Astrocyte of the cerebellum (primary cell): Measurements from ENCODE around the gene UMOD.

Experiments
- DNase-seq: peaks from one replicate; pipeline ENCODE4 v3.0.0-alpha.2; 2011; ENCODE audit warnings: low read depth
- H3K4me3 ChIP-seq: 2 replicates; pipeline ENCODE4 v1.5.1; 2011; ENCODE audit warnings: mild to moderate bottlenecking, low read depth, low read length, moderate library complexity
- in situ Hi-C: cut with HindIII; loops from 2 replicates; pipeline ENCODE4 v1.10.0; 2017; ENCODE audit warnings: low sequenced_read_pairs
- TF ChIP-seq, protein P1 (sequence below): IDR thresholded peaks from 2 replicates; pipeline ENCODE4 v1.5.1; 2012; ENCODE audit warnings: low read length, low read depth, moderate library complexity, mild to moderate bottlenecking; ENCODE audit errors: missing control alignments

The UMOD gene

DNA sequence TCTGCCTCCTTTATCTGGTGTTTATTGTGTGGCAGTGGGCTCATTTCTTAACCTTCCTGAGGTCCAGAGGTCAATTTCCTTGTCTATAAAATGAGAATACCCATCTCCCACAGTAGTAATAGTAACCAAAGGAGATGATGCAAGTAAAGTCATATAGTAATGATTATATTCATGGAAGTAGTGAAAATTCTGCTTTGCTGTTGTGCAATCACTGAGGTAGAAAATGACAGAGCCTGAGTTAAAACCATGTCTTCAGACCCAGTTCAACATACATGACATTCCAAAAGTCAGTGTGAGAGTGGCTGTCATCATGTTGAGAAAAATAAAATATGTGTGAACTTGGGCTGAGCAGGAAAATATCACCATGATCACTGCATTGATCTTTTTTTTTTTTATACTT lies 864 bp upstream of the UMOD start:
- DNase-seq, result no peak
- in situ Hi-C loops, result no loop called here
- TF ChIP-seq, protein P1, sequence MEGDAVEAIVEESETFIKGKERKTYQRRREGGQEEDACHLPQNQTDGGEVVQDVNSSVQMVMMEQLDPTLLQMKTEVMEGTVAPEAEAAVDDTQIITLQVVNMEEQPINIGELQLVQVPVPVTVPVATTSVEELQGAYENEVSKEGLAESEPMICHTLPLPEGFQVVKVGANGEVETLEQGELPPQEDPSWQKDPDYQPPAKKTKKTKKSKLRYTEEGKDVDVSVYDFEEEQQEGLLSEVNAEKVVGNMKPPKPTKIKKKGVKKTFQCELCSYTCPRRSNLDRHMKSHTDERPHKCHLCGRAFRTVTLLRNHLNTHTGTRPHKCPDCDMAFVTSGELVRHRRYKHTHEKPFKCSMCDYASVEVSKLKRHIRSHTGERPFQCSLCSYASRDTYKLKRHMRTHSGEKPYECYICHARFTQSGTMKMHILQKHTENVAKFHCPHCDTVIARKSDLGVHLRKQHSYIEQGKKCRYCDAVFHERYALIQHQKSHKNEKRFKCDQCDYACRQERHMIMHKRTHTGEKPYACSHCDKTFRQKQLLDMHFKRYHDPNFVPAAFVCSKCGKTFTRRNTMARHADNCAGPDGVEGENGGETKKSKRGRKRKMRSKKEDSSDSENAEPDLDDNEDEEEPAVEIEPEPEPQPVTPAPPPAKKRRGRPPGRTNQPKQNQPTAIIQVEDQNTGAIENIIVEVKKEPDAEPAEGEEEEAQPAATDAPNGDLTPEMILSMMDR, result no peak

DNA sequence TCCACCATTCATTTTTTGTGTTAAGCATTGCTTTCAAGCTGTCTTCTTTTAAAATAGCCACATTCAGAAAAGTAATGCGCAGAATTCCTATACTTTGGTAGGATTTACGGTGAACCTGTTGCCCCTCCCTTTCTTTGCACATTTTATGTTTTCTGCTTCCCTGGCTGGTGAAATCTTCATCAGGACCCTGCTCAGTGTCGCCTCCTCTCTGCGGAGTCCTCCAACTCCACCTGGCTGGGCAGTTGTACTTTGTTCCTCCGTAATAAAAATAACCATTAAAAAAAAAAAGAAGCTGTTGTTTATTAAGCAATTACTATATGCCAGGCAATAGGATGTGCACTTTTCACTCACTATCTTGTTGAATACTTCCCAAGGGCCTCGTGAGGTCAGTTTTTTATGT lies 2.9 kb downstream of the UMOD start:
- in situ Hi-C loops, result no loop called here
- H3K4me3 ChIP-seq, result no peak overlapping the region
- TF ChIP-seq, protein P1, result no peak
- DNase-seq, result no peak

More for the DNA sequence above, 864 bp upstream of the UMOD start:
- H3K4me3 ChIP-seq, result no peak overlapping the region

DNA sequence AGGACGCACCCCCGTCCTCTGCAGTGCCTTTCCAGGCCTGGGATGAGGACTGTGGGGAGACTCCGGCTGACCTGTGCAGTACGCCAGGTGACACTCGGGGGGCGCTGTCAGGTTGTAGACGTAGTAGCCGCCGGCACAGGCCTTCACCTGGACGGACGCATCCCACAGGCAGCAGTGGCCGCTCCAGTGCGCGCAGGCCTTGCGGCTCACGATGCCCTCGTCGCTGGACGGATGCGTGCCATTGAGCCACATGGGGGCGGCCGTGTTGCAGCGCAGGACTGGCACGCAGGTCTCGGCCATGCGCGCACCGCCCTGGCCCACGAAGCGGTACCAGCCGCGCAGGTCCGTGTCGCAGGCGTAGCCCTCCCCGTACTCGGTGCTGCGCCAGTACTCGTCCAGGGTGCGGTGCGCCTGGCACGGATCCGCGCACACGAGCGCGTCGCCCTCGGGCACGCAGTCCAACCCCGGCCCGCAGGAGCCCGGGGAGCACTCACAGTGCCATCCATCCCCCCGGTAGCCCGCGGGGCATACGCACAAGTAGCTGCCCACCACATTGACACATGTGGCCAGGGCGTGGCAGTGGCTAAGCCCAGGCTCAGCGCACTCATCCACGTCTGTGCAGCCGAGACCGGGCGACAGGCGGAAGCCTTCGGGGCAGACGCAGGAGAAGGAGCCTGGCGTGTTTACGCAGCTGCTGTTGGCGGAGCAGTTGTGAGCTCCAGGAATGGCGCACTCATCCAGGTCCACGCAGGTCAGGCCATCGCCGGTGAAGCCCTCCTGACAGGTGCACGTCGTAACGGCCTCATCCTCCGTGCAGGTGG lies 3.9 kb downstream of the UMOD start:
- no peak for DNase-seq
- TF ChIP-seq, protein P1, result no peak
- in situ Hi-C loops, result no loop called here
- H3K4me3 ChIP-seq, result no peak overlapping the region

DNA sequence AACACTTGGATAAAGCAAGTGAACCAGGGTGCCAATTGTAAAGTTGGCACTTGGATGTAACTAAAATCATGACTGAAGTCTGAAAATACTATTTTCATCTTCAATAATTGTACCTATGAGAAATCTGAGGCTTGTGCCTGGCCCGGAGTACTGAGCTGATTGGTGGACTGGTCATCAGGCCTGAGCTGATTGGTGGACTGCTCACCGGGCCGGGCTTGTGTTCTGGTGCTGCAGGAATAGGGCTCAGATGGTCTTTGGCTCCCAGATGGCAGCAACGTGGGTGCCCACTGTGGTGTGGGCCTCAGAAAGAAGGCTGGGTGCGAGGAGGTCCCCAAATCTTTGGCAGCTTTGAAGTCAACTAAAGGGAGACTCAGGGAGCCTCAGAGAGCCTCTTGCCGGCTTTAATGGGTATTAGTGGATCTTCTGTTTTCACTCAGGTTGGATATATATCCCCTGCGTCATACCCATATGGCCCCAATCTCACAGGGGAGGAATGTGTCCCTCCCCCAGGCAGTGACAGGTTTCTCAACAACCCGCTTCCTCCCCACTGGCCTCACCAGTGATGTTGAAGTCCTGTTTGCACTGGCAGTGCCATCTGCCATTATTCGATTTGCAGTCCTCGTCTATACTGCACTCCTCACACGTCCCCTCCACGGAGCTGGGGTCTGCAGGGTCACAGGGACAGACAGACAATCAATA lies 4.7 kb downstream of the UMOD start:
- in situ Hi-C loops, result no loop called here
- no peak overlapping the region for H3K4me3 ChIP-seq
- TF ChIP-seq, protein P1, result no peak
- DNase-seq, result no peak

DNA sequence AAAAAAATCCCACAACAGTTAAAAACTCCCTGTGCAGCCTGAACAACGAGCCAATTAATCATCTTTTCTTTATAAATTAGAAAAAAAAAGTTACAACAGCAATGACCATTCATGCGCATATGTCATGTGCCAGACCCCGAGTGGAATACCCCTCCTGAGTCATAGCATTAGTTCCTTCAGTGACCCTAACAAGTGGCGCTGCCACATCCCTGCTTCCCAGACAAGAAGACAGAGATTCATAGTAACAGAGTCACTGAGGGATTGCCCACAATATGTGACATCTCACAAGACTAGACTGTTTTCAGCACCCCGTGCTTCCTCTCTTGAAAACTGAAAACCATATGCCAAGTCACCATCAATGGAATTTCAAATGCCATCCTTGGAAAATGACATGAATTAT lies 7.9 kb downstream of the UMOD start:
- in situ Hi-C loops, result no loop called here
- DNase-seq, result no peak
- no peak overlapping the region for H3K4me3 ChIP-seq
- TF ChIP-seq, protein P1, result no peak

DNA sequence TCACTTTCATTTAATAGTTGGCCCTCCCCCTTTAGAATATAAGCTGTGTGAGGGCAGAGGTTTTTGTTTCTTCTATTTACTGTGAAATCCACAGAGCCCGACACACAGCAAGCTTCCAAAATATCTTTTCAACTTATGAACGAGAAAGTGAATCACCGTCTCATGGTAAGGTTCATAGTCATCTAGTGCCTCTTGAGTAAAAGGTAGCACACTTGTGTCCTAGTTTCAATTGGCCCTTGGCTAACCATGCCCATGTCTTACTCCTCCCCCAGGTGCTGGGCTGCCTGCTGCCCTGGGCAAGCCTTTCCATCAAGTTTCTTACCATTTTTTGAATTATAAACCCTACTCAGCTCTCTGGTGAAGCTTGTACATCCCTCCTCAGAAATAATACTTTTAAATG lies 12.8 kb downstream of the UMOD start:
- DNase-seq, result no peak
- TF ChIP-seq, protein P1, result no peak
- H3K4me3 ChIP-seq, result no peak overlapping the region
- in situ Hi-C loops, result no loop called here
